IPS DF 19.7 (cell line): Measurements from ENCODE around the gene PTPRM.

ENCODE experiments used
- DNase-seq: peaks from one replicate; pipeline ENCODE4 v3.0.0-alpha.2; 2013; ENCODE audit warnings: low read depth, low spot score

The PTPRM gene

GRCh38 chr18:8359481-8359880, 792.4 kb downstream of the PTPRM start:
- no peak for DNase-seq

GRCh38 chr18:8361941-8362471, 794.9 kb downstream of the PTPRM start:
- DNase-seq: no peak

- no peak for DNase-seq
Observed at GRCh38 chr18:8362863-8363262, 795.7 kb downstream of the PTPRM start.

- no peak for DNase-seq
Observed at GRCh38 chr18:8364385-8364784, 797.3 kb downstream of the PTPRM start.

- no peak for DNase-seq
Observed at GRCh38 chr18:8365006-8365405, 797.9 kb downstream of the PTPRM start.

- DNase-seq: no peak
Observed at GRCh38 chr18:8365528-8365927, 798.4 kb downstream of the PTPRM start.

- no peak for DNase-seq
Observed at GRCh38 chr18:8366070-8366469, 799.0 kb downstream of the PTPRM start.

GRCh38 chr18:8366656-8367055, 799.5 kb downstream of the PTPRM start:
- DNase-seq: no peak

GRCh38 chr18:8367217-8367988, 800.3 kb downstream of the PTPRM start:
- peak; percentile 67 for DNase-seq

- DNase-seq: no peak
Observed at GRCh38 chr18:8368512-8369217, 801.5 kb downstream of the PTPRM start.

- no peak for DNase-seq
Observed at GRCh38 chr18:8373486-8373885, 806.4 kb downstream of the PTPRM start.

- no peak for DNase-seq
Observed at GRCh38 chr18:8374676-8375075, 807.6 kb downstream of the PTPRM start.

GRCh38 chr18:8375249-8375648, 808.1 kb downstream of the PTPRM start:
- no peak for DNase-seq

- no peak for DNase-seq
Observed at GRCh38 chr18:8376113-8376512, 809.0 kb downstream of the PTPRM start.

GRCh38 chr18:8379187-8379941, 812.2 kb downstream of the PTPRM start:
- DNase-seq: no peak

GRCh38 chr18:8380006-8380405, 812.9 kb downstream of the PTPRM start:
- DNase-seq: no peak

GRCh38 chr18:8380926-8381325, 813.8 kb downstream of the PTPRM start:
- DNase-seq: no peak

- no peak for DNase-seq
Observed at GRCh38 chr18:8381821-8382459, 814.8 kb downstream of the PTPRM start.

GRCh38 chr18:8385400-8385799, 818.3 kb downstream of the PTPRM start:
- no peak for DNase-seq

- no peak for DNase-seq
Observed at GRCh38 chr18:8386669-8387380, 819.7 kb downstream of the PTPRM start.
